Spinal cord (tissue), 10 donors: ENCODE measurements around the gene TXN. TPM values are rescaled to one million over a fixed set of nuclear protein-coding genes. Genes with fewer than 3 reads are reported as not detected.

Source experiments
- DNase-seq, 6 donors: peaks; one replicate each; pipeline versions ENCODE4 v3.0.0 to v3.0.0-alpha.2; 2013 to 2015; ENCODE audit warnings: low spot score in 6 of 6, low read depth in 4 of 6
- H3K27ac ChIP-seq: one replicate; pipeline ENCODE4 v1.5.1; 2013; ENCODE audit warnings: low read depth, low read length, control low read depth
- H3K27me3 ChIP-seq: one replicate; pipeline ENCODE4 v1.6.1; 2013; ENCODE audit warnings: low read length; ENCODE audit not compliant: control insufficient read depth, insufficient read depth
- H3K36me3 ChIP-seq: one replicate; pipeline ENCODE4 v1.6.1; 2013; ENCODE audit warnings: low read length; ENCODE audit not compliant: control insufficient read depth, insufficient read depth
- H3K4me1 ChIP-seq: one replicate; pipeline ENCODE4 v1.6.1; 2013; ENCODE audit warnings: low read length; ENCODE audit not compliant: control insufficient read depth, insufficient read depth
- H3K4me3 ChIP-seq: one replicate; pipeline ENCODE4 v1.5.1; 2013; ENCODE audit warnings: low read depth, low read length, control low read depth
- H3K9me3 ChIP-seq: one replicate; pipeline ENCODE4 v1.6.1; 2013; ENCODE audit warnings: low read length; ENCODE audit not compliant: control insufficient read depth, insufficient read depth
- WGBS: methylation state at CpG from one replicate; pipeline ENCODE4 v1.1.5; 2013; ENCODE audit warnings: missing lambda C conversion rate; ENCODE audit not compliant: insufficient coverage; 5-methylcytosine and 5-hydroxymethylcytosine counted together
- polyA plus RNA-seq, 2 donors: library from polyadenylated mRNA; unstranded; fragments of 120-200 nt; gene quantifications; one replicate each; pipeline ENCODE4 v1.2.1, GENCODE V29; 2013; ENCODE audit not compliant: insufficient read length in 2 of 2
- total RNA-seq, 2 donors: library from RNA; depleted of rRNA in 1 of 2; stranded (reverse); fragments of 120-200 nt in 1 of 2; fragments of >200 nt in 1 of 2; gene quantifications; one replicate each; pipeline versions ENCODE4 v1.2.3 to v1.2.4, GENCODE V29; 2013 to 2014
- donor health status: healthy.

The TXN gene
- total and polyA plus RNA-seq, 4 donors = 127 to 214 (median 187) TPM

DNA sequence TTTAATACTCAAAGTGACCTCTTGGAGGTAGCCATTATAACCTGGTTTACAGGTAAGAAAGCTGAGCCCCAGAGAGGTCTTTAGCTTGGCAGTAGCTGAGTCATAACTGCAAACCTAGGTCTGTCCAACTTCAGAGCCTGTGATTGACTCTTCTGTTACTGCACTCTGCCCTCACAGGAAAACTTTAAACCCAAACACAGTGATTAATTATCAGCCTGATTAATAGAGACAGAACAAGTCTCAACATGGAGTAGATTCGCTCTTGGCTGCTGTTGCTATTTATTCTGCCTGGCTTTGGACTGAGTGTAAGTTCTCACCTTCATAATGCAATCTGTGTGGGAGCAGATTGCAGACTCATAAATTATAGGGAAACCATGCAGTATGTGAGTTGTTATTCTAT lies 27.4 kb upstream of the TXN start:
- H3K27me3 ChIP-seq = no peaks in the 10 kb centered on the region
- no peak overlapping the region for H3K4me3 ChIP-seq
- no peaks in the 10 kb centered on the region for H3K36me3 ChIP-seq
- no CpG with 5 or more reads among the region's 1 CpG for WGBS
- no peak overlapping the region for H3K27ac ChIP-seq
- H3K4me1 ChIP-seq = no peaks in the 10 kb centered on the region
- no peaks in the 10 kb centered on the region for H3K9me3 ChIP-seq
- DNase-seq = peak in 1 of 6 donors; percentile 75

DNA sequence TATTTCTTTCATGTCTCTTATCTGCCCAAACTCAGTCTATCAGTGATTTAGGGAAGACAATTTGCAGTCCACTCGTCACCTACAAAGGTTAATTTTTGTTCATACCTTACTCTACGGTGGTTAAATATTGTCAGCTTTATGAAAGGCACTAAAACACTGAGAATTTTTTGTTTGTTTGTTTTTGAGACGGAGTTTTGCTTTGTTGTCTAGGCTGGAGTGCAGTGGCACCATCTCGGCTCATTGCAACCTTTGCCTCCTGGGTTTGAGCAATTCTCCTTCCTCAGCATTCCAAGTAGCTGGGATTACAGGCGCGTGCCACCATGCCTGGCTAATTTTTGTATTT lies 26.4 kb upstream of the TXN start:
- H3K36me3 ChIP-seq = no peaks in the 10 kb centered on the region
- H3K27me3 ChIP-seq = no peaks in the 10 kb centered on the region
- no peaks in the 10 kb centered on the region for H3K9me3 ChIP-seq
- H3K4me1 ChIP-seq = no peaks in the 10 kb centered on the region
- H3K4me3 ChIP-seq = no peak overlapping the region
- H3K27ac ChIP-seq = no peak overlapping the region
- no peak for DNase-seq
- 80% methylated on average over 2 of the region's 6 CpGs for WGBS

DNA sequence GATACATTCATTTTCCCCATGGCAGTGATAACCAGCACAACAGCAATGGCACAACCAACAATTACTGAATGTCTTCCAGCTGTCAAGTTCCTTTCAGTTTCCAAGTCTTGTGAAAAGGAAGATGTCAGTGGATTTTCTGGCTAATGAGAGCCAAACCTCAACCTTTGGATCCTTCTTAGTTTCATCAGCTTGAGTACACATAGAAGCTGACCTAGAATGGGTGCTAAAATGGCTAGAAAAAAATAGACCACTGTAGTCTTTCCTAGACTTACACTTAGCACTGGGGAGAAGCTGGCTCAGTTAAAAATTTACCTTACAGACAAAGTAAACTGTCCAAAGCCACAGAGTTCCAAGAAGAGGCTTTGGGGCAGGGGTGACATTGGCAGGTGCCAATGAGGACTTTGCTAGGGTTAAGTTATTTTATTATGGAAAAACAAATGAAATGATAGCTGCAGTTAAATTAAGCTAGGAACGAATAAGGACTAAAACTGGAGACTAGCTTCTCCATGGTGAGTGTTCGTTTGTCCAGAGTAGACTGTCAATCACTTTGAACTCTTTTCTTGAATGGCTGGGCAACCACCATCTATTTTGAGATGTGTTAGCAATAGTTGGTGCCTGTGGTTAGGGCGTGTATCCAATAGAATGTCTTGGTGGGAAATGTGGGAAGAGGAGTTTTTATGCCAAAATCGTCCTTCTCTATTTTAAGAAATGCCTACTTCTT lies 25.9 kb upstream of the TXN start:
- H3K27ac ChIP-seq = no peak overlapping the region
- no peaks in the 10 kb centered on the region for H3K36me3 ChIP-seq
- no peaks in the 10 kb centered on the region for H3K4me1 ChIP-seq
- WGBS = 58% methylated on average over 2 of the region's 4 CpGs
- no peak overlapping the region for H3K4me3 ChIP-seq
- H3K9me3 ChIP-seq = no peaks in the 10 kb centered on the region
- H3K27me3 ChIP-seq = no peaks in the 10 kb centered on the region
- peak in 1 of 6 donors; percentile 17 for DNase-seq

DNA sequence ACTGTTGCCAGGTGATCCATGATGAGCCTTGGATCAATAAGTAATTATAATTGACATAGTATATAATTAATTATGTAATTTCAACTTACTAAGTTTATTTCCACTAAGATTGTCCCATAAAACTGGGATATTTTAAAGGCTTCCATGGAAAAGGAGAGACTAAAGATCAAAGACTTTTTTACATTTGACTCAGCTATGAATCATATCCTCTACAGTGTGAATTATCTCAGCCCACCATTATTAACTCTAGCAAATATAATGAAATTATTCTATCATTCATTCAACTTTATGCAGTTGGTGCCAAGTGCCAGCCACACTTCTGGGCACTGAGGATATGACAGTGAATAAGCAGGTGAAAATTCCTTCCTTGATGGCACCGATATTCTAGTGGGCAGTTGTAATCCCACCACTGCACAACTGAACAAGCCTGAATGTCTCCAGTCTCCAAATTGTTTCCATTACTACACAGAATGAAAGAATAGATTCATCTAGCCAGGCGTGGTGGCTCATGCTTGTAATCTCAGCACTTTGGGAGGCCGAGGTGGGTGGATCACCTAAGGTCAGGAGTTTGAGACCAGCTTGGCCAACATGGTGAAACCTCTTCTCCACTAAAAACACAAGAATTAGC lies 21.9 kb upstream of the TXN start:
- DNase-seq = no peak
- H3K36me3 ChIP-seq = no peaks in the 10 kb centered on the region
- H3K27ac ChIP-seq = no peak overlapping the region
- H3K4me1 ChIP-seq = no peaks in the 10 kb centered on the region
- no peaks in the 10 kb centered on the region for H3K27me3 ChIP-seq
- H3K4me3 ChIP-seq = no peak overlapping the region
- no peaks in the 10 kb centered on the region for H3K9me3 ChIP-seq
- 92% methylated on average over 2 of the region's 3 CpGs for WGBS

DNA sequence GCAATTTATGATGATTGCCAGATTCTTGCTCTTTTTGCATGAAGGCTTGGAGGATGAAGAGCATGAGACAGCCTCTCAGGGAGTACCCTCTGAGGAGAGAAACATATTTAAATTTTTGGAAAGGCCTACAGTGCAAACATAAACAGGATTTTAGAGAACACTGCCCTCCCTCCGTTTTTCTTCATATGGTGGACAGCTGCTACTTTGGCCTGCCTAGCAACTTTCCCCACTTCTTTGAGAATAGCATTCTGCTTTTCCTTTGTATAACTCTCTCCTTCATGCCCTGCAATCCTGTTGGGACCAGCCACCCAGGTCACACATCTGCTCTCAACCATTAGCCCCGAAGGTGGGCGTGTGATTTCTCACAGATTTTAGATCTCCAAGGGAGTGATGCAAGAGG lies 20.5 kb upstream of the TXN start:
- 35% methylated on average over 2 of the region's 3 CpGs for WGBS
- Histone ChIP-seq H3K9me3 (no peaks in the 10 kb centered on the region), H3K27ac (no peak overlapping the region), H3K4me1 (no peaks in the 10 kb centered on the region), H3K27me3 (no peaks in the 10 kb centered on the region), H3K36me3 (no peaks in the 10 kb centered on the region), H3K4me3 (no peak overlapping the region)
- DNase-seq = peak in 1 of 6 donors; percentile 36

DNA sequence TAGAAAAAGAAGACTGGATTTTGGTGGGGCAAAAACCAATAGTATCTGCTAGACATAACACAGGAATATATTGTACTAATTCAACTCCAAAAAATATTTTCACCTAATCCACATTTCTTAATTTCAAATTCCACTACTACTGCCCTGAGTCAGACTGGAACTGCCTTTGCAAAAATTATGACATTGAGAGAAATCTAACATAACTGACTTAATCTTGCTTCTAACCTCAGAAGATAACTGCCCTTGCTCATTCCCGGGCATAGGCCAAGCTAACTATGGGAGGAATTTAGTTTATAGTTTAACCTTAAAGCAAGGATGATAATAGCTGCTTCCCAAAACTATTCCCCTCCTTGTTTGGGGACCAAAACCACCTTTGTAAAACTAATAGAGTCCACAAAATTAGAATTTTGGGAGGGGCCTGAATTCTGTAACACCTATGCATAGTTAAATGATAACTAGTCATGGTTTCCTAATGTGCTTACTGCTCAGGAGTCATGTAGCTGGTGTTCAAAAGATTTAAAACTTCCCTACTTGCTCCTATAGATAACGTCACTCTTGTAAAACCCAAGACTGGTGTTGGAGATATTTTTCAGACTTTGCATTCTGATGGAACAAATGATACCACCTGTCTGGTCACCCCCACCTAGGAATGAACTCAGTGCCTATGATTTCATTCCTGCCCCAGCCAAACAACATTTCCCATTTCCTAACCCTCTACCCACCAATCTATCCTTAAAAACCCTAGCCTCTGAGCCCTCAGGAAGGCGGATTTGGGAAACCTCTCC lies 14.1 kb upstream of the TXN start:
- Histone ChIP-seq H3K4me1 (no peaks in the 10 kb centered on the region), H3K9me3 (no peaks in the 10 kb centered on the region), H3K27ac (no peak overlapping the region), H3K4me3 (no peak overlapping the region), H3K27me3 (no peaks in the 10 kb centered on the region), H3K36me3 (no peaks in the 10 kb centered on the region)
- no peak for DNase-seq
- WGBS = no CpG with 5 or more reads among the region's 3 CpGs

DNA sequence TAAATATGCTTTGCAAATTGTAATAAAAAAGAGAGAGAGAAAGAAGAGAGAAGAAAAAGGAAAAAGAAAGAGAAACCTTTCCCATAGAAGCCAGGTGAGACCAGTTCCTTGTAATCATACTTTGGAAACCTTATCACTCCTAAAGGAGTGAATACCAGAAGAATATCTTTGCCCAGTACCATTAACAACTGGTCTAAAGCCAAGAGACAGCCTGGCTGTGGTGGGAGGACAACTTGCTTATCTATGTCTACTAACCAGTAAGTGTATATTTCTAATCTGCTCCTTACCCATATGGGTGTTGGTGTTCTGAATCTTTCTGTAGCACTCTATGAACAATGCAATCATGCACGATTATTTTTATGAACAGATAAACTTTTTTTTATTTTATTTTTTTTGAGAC lies 10.5 kb upstream of the TXN start:
- no peak for DNase-seq
- H3K4me1 ChIP-seq = no peaks in the 10 kb centered on the region
- no peak overlapping the region for H3K27ac ChIP-seq
- H3K36me3 ChIP-seq = no peaks in the 10 kb centered on the region
- no peak overlapping the region for H3K4me3 ChIP-seq
- WGBS = no CpG with 5 or more reads among the region's 1 CpG
- peaks cover 2% of the 10 kb centered on the region for H3K9me3 ChIP-seq
- H3K27me3 ChIP-seq = no peaks in the 10 kb centered on the region

DNA sequence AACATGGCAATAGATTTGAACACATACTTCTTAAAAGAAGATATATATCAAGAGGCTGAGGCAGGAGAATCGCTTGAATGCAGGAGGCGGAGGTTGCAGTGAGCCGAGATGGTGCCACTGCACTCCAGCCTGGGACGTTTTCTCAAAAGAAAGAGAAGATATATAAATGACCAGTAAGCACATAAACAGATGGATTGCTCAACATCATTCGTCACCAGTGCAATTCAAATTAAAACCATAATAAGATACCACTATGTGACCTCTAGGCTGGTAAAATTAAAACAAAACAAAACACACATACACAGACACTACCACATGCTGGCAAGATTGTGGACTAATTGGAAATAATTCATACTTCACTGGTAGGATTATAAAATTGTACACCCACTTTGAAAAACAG lies 5.3 kb upstream of the TXN start:
- H3K9me3 ChIP-seq = peaks cover 2% of the 10 kb centered on the region
- no peak overlapping the region for H3K4me3 ChIP-seq
- H3K4me1 ChIP-seq = peaks cover 9% of the 10 kb centered on the region
- WGBS = no CpG with 5 or more reads among the region's 5 CpGs
- H3K27ac ChIP-seq = no peak overlapping the region
- no peaks in the 10 kb centered on the region for H3K36me3 ChIP-seq
- no peak for DNase-seq
- H3K27me3 ChIP-seq = no peaks in the 10 kb centered on the region

DNA sequence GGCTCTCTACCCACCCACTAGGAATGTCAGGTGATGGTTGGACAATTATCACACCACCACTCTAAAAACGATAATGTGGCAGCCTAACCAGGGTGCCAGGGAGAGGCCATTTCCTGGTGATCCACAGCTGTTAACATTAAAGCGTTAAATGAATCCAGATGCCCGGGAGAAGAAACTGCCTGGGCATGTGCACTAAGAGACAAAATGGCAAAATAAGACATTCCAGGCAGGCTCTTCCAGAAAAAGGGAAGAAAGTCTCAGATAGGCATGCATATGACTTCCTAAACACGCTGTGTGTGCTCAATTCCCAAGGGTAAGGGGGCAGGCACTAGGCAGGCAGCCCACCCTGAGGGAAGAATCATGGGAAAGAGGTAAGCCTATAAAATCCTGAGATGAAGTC lies 4.6 kb upstream of the TXN start:
- no peak overlapping the region for H3K4me3 ChIP-seq
- H3K9me3 ChIP-seq = peaks cover 2% of the 10 kb centered on the region
- 44% methylated on average over 3 of the region's 4 CpGs for WGBS
- H3K27ac ChIP-seq = no peak overlapping the region
- peaks cover 9% of the 10 kb centered on the region for H3K4me1 ChIP-seq
- no peak for DNase-seq
- no peaks in the 10 kb centered on the region for H3K36me3 ChIP-seq
- no peaks in the 10 kb centered on the region for H3K27me3 ChIP-seq
